Activated naive CD4-positive, alpha-beta T cell treated with Interleukin-2 at 50 U/mL for 16 hours (primary cell): ENCODE results near the gene RAD51C.
"Not testable (repeated sequence)": the region's sequence is repeated elsewhere in the genome, so short reads cannot be mapped to it uniquely, and the experiment has no call there.

Source experiments
- DNase-seq: peaks from one replicate; pipeline ENCODE4 v3.0.0-alpha.2; 2020

RAD51C gene

GRCh38 chr17:58747674-58748073 is 55.3 kb downstream of the RAD51C start:
- DNase-seq, result no peak

- DNase-seq, result not testable (repeated sequence)
These were observed 57.2 kb downstream of the RAD51C start for GRCh38 chr17:58749627-58750026.

- no peak for DNase-seq
These were observed 60.6 kb downstream of the RAD51C start for GRCh38 chr17:58753026-58753425.

- DNase-seq, result no peak
These were observed 62.8 kb downstream of the RAD51C start for GRCh38 chr17:58755269-58755576.

GRCh38 chr17:58755577-58756245 is 63.3 kb downstream of the RAD51C start, which contains the start of gene PPM1E:
Gene PPM1E, plus strand, starts transcription at chr17:58755854.
- peak; percentile 46 for DNase-seq

GRCh38 chr17:58756246-58757161 is 64.1 kb downstream of the RAD51C start:
- peak; percentile 5 for DNase-seq

- DNase-seq, result no peak
These were observed 64.8 kb downstream of the RAD51C start for GRCh38 chr17:58757162-58757613.

- DNase-seq, result no peak
These were observed 66.5 kb downstream of the RAD51C start for GRCh38 chr17:58758890-58759289.

- no peak for DNase-seq
These were observed 67.1 kb downstream of the RAD51C start for GRCh38 chr17:58759522-58759921.

- DNase-seq, result no peak
These were observed 67.8 kb downstream of the RAD51C start for GRCh38 chr17:58760248-58760647.

- no peak for DNase-seq
These were observed 70.9 kb downstream of the RAD51C start for GRCh38 chr17:58763263-58763662.

- no peak for DNase-seq
These were observed 72.0 kb downstream of the RAD51C start for GRCh38 chr17:58764373-58764772.

- DNase-seq, result not testable (repeated sequence)
These were observed 86.1 kb downstream of the RAD51C start for GRCh38 chr17:58778482-58778881.

- no peak for DNase-seq
These were observed 87.0 kb downstream of the RAD51C start for GRCh38 chr17:58779446-58779845.

- no peak for DNase-seq
These were observed 91.0 kb downstream of the RAD51C start for GRCh38 chr17:58783380-58783779.

GRCh38 chr17:58785097-58785496 is 92.7 kb downstream of the RAD51C start:
- DNase-seq, result no peak
